CD14-positive monocyte (primary cell): Measurements from ENCODE around the gene MRM3. TPM values are rescaled to one million over a fixed set of nuclear protein-coding genes. Genes with fewer than 3 reads are reported as not detected.

ENCODE experiments used
- DNase-seq, 3 donors: peaks; one replicate each; pipeline ENCODE4 v3.0.0-alpha.2; 2011 to 2022
- H2AFZ ChIP-seq: 2 replicates; pipeline ENCODE4 v1.6.0; 2012; ENCODE audit warnings: mild to moderate bottlenecking, low read depth, low read length, inconsistent platforms; ENCODE audit not compliant: insufficient read depth, poor library complexity, severe bottlenecking
- H3K27ac ChIP-seq, 2 donors: 1 replicate in 1 of 2; 2 replicates in 1 of 2; pipeline ENCODE4 v1.5.1; 2012 to 2013; ENCODE audit warnings: low read length in 2 of 2, control low read depth in 1 of 2, inconsistent platforms in 1 of 2, low read depth in 1 of 2, mild to moderate bottlenecking in 1 of 2
- H3K27me3 ChIP-seq, 2 donors: one replicate each; pipeline versions ENCODE4 v1.6.0 to v1.6.1; 2011 to 2013; ENCODE audit warnings: low read length in 2 of 2; ENCODE audit not compliant: control insufficient read depth in 2 of 2, insufficient read depth in 2 of 2
- H3K36me3 ChIP-seq, 2 donors: replicated peaks in 1 of 2; 1 replicate in 1 of 2; 2 replicates in 1 of 2; pipeline versions ENCODE4 v1.5.1 to v1.6.1; 2012 to 2013; ENCODE audit warnings: low read length in 2 of 2, control low read depth in 1 of 2, inconsistent platforms in 1 of 2, mild to moderate bottlenecking in 1 of 2; ENCODE audit not compliant: insufficient read depth in 2 of 2, control insufficient read depth in 1 of 2
- H3K4me1 ChIP-seq, 2 donors: 1 replicate in 1 of 2; 2 replicates in 1 of 2; pipeline versions ENCODE4 v1.5.1 to v1.6.1; 2012 to 2013; ENCODE audit warnings: low read length in 2 of 2, control low read depth in 1 of 2, inconsistent platforms in 1 of 2, mild to moderate bottlenecking in 1 of 2, moderate library complexity in 1 of 2; ENCODE audit not compliant: insufficient read depth in 2 of 2, control insufficient read depth in 1 of 2
- H3K4me2 ChIP-seq: replicated peaks from 2 replicates; pipeline ENCODE3; 2012; ENCODE audit warnings: low read length, moderate library complexity, mild to moderate bottlenecking; ENCODE audit not compliant: poor library complexity, severe bottlenecking; ENCODE audit errors: extremely low read depth
- H3K4me3 ChIP-seq, 3 experiments: fragments of 200-600 bp in 1 of 3; sonication (generic) in 1 of 3; replicated peaks in 1 of 3; 1 replicate in 2 of 3; 2 replicates in 1 of 3; pipeline ENCODE4 v1.5.1; 2011 to 2013; ENCODE audit warnings: low read length in 3 of 3, mild to moderate bottlenecking in 3 of 3, control low read depth in 2 of 3, low read depth in 2 of 3, inconsistent platforms in 1 of 3, moderate library complexity in 1 of 3
- H3K79me2 ChIP-seq: 2 replicates; pipeline ENCODE4 v1.6.0; 2012; ENCODE audit warnings: mild to moderate bottlenecking, control low read depth, inconsistent platforms, low read length, moderate library complexity; ENCODE audit not compliant: insufficient read depth
- H3K9ac ChIP-seq: 2 replicates; pipeline ENCODE4 v1.6.0; 2017; ENCODE audit warnings: low read length, mild to moderate bottlenecking; ENCODE audit not compliant: insufficient read depth, poor library complexity, severe bottlenecking
- H3K9me3 ChIP-seq, 2 donors: replicated peaks in 1 of 2; 1 replicate in 1 of 2; 2 replicates in 1 of 2; pipeline versions ENCODE4 v1.5.1 to v1.6.1; 2012 to 2013; ENCODE audit warnings: low read length in 2 of 2, control low read depth in 1 of 2; ENCODE audit not compliant: control insufficient read depth in 1 of 2, insufficient read depth in 1 of 2
- H4K20me1 ChIP-seq: 2 replicates; pipeline ENCODE4 v1.6.0; 2012; ENCODE audit warnings: mild to moderate bottlenecking, low read length, control low read depth, moderate library complexity; ENCODE audit not compliant: insufficient read depth
- H3K27ac Mint-ChIP-seq, 7 donors: one replicate each; pipeline ENCODE4 v1.8.0; 2020; ENCODE audit warnings: mild to moderate bottlenecking in 7 of 7, mixed read lengths in 7 of 7, moderate library complexity in 6 of 7, inconsistent platforms in 2 of 7
- H3K27me3 Mint-ChIP-seq, 3 donors: one replicate each; pipeline ENCODE4 v1.8.0; 2021 to 2022; ENCODE audit warnings: low read depth in 3 of 3, mild to moderate bottlenecking in 3 of 3, mixed read lengths in 3 of 3, moderate library complexity in 3 of 3, inconsistent platforms in 1 of 3
- H3K36me3 Mint-ChIP-seq, 2 donors: one replicate each; pipeline ENCODE4 v1.8.0; 2020; ENCODE audit warnings: mixed read lengths in 2 of 2, inconsistent platforms in 1 of 2, mild to moderate bottlenecking in 1 of 2
- H3K4me1 Mint-ChIP-seq: one replicate; pipeline ENCODE4 v1.8.0; 2020; ENCODE audit warnings: mild to moderate bottlenecking, mixed read lengths
- H3K4me3 Mint-ChIP-seq, 2 donors: one replicate each; pipeline ENCODE4 v1.8.0; 2020; ENCODE audit warnings: mild to moderate bottlenecking in 2 of 2, mixed read lengths in 2 of 2, moderate library complexity in 1 of 2
- H3K9me3 Mint-ChIP-seq, 7 donors: one replicate each; pipeline ENCODE4 v1.8.0; 2020 to 2022; ENCODE audit warnings: mixed read lengths in 7 of 7, mild to moderate bottlenecking in 6 of 7, moderate library complexity in 6 of 7, inconsistent platforms in 2 of 7
- CTCF ChIP-seq: fragments of 200-600 bp; IDR thresholded peaks from one replicate; pipeline ENCODE4 v1.8.0; 2022; ENCODE audit warnings: antibody characterized with exemption, mild to moderate bottlenecking
- WGBS: methylation state at CpG from one replicate; pipeline ENCODE4 v1.1.5; 2013; ENCODE audit warnings: missing lambda C conversion rate; ENCODE audit not compliant: insufficient coverage; 5-methylcytosine and 5-hydroxymethylcytosine counted together
- intact Hi-C, 2 donors: fragments of 100-400 bp; cut with micrococcal nuclease; formaldehyde crosslinking; loops; one replicate each; pipeline versions ENCODE4 v1.15.0 to v1.15.1; 2023
- polyA plus RNA-seq, 3 donors: library from polyadenylated mRNA; depleted of rRNA in 1 of 3; unstranded in 2 of 3; stranded (reverse) in 1 of 3; fragments of 300-500 nt in 2 of 3; fragments of >200 nt in 1 of 3; fragmentation: Illumina TruSeq in 2 of 3; gene quantifications; 1 replicate in 2 of 3; 2 replicates in 1 of 3; pipeline ENCODE4 v1.2.3, GENCODE V29; 2012 to 2021

MRM3 gene
- polyA plus RNA-seq, 3 donors: 9.3 to 15.4 (median 12.8) TPM

- no peak for TF ChIP-seq CTCF
- H4K20me1 ChIP-seq: no peaks in the 10 kb centered on the region
Measured at GRCh38 chr17:760371-760770, 21.8 kb upstream of the MRM3 start.

GRCh38 chr17:767076-767475, 15.1 kb upstream of the MRM3 start:
- peaks cover 62 to 76% of the 10 kb centered on the region in 2 donors for H3K36me3 ChIP-seq
- no peaks in the 10 kb centered on the region for H3K27me3 Mint-ChIP-seq
- H3K9ac ChIP-seq: no peak overlapping the region
- no peaks in the 10 kb centered on the region for H3K4me1 Mint-ChIP-seq
- no peak for DNase-seq
- H2AFZ ChIP-seq: no peak overlapping the region
- no peaks in the 10 kb centered on the region for H3K4me1 ChIP-seq
- intact Hi-C loops: no loop called here
- no peaks in the 10 kb centered on the region for H4K20me1 ChIP-seq
- no peaks in the 10 kb centered on the region for H3K9me3 ChIP-seq
- no peak overlapping the region for H3K27ac ChIP-seq
- TF ChIP-seq CTCF: no peak
- H3K27me3 ChIP-seq: no peaks in the 10 kb centered on the region
- peaks cover 0 to 1% (median 0%) of the 10 kb centered on the region in 7 donors for H3K9me3 Mint-ChIP-seq
- H3K4me2 ChIP-seq: no peak overlapping the region
- no peak overlapping the region for H3K27ac Mint-ChIP-seq
- WGBS: 96% methylated on average over 2 of the region's 3 CpGs
- H3K36me3 Mint-ChIP-seq: peaks cover 66 to 84% of the 10 kb centered on the region in 2 donors
- H3K79me2 ChIP-seq: no peaks in the 10 kb centered on the region
- H3K4me3 ChIP-seq: no peak overlapping the region
- H3K4me3 Mint-ChIP-seq: no peak overlapping the region

More at GRCh38 chr17:760371-760770, 21.8 kb upstream of the MRM3 start:
- H3K4me2 ChIP-seq: no peak overlapping the region
- no peaks in the 10 kb centered on the region for H3K9me3 ChIP-seq
- H3K4me1 Mint-ChIP-seq: no peaks in the 10 kb centered on the region
- peaks cover 62 to 76% of the 10 kb centered on the region in 2 donors for H3K36me3 Mint-ChIP-seq
- WGBS: 93% methylated on average over 7 of the region's 9 CpGs
- H3K27me3 ChIP-seq: no peaks in the 10 kb centered on the region
- H3K4me1 ChIP-seq: no peaks in the 10 kb centered on the region
- no peak overlapping the region for H3K4me3 Mint-ChIP-seq
- H3K36me3 ChIP-seq: peaks cover 58 to 77% of the 10 kb centered on the region in 2 donors
- H3K27me3 Mint-ChIP-seq: no peaks in the 10 kb centered on the region
- H3K9ac ChIP-seq: no peak overlapping the region
- H3K4me3 ChIP-seq: no peak overlapping the region
- no peak overlapping the region for H2AFZ ChIP-seq
- peak overlapping the region in 3 of 7 donors; percentile 2 to 82 (median 50) for H3K27ac Mint-ChIP-seq
- DNase-seq: no peak
- no peak overlapping the region for H3K27ac ChIP-seq
- no peaks in the 10 kb centered on the region for H3K9me3 Mint-ChIP-seq
- intact Hi-C loops: no loop called here
- H3K79me2 ChIP-seq: no peaks in the 10 kb centered on the region
